Measurements from ENCODE around the gene JPH3.
"Not testable (repeated sequence)": the region's sequence is repeated elsewhere in the genome, so short reads cannot be mapped to it uniquely, and the experiment has no call there.

Gene JPH3

DNA sequence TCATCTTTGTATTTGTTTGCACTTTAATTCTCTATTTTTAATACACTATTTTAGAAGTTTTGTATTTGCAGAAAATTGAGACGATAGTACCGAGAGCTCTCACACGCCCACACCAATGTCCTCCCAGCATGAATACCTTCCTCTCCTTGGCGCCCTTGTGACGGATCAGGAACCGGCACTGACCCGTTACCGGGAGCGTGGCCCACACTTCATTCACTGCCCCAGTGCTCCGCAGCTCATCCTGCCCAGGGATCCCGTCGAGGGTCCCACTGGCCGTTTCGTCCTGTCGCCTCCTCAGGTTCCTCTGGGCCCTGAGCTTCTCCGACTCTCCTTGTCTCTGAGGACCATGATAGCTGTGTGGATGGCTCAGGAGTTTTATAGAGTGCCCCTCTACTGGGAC is 112.9 kb downstream of the JPH3 start:
- DNase-seq (ENCODE audit: low read depth) = no peak

DNA sequence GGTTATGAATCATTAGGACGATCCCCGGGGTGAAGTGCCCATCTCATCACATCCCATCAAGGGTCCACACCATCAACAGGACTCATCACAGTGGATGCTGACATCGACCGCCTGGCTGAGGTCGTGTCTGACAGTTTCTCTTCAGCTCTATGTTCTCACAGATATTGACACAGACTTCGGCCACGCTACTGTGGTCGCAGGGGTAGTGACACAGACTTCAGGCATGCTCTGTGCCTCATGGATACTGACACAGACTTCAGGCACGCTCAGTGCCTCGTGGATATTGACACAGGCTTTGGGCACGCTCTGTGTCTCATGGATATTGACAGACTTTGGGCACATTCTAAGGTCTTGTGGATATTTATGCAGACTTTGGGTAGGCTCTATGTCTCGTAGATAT is 113.3 kb downstream of the JPH3 start:
- DNase-seq (ENCODE audit: low read depth) = no peak

DNA sequence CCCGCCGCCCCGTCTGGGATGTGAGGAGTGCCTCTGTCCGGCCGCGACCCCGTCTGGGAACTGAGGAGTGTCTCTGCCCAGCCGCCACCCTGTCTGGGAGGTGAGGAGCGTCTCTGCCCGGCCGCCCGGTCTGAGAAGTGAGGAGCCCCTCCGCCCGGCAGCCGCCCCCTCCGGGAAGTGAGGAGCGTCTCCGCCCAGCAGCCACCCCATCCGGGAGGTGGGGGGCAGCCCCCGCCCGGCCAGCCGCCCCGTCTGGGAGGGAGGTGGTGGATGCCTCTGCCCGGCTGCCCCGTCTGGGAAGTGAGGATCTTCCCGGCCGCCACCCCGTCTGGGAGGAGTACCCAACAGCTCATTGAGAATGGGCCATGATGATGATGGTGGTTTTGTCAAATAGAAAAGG is 116.5 kb downstream of the JPH3 start:
- DNase-seq (ENCODE audit: low read depth) = not testable (repeated sequence)

DNA sequence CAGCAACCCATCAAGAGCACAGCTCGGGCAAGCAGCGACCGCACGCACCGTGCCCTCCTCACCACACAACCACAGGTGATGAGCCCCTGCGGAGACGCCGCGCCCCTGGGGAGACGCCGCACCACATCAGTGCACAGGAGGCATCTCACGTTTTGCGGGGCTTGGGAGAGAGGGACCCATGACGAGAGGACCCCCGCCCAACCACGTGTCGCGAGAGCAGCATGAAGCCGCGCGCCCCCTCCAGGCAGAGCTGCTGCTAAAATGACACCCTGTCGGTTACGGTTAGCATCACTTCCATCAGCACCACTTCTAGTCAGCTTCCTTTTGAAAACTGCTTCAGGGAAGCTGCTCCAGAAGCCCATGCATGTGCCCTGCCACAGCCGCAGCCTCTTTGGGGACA is 118.1 kb downstream of the JPH3 start:
- DNase-seq (ENCODE audit: low read depth) = no peak

DNA sequence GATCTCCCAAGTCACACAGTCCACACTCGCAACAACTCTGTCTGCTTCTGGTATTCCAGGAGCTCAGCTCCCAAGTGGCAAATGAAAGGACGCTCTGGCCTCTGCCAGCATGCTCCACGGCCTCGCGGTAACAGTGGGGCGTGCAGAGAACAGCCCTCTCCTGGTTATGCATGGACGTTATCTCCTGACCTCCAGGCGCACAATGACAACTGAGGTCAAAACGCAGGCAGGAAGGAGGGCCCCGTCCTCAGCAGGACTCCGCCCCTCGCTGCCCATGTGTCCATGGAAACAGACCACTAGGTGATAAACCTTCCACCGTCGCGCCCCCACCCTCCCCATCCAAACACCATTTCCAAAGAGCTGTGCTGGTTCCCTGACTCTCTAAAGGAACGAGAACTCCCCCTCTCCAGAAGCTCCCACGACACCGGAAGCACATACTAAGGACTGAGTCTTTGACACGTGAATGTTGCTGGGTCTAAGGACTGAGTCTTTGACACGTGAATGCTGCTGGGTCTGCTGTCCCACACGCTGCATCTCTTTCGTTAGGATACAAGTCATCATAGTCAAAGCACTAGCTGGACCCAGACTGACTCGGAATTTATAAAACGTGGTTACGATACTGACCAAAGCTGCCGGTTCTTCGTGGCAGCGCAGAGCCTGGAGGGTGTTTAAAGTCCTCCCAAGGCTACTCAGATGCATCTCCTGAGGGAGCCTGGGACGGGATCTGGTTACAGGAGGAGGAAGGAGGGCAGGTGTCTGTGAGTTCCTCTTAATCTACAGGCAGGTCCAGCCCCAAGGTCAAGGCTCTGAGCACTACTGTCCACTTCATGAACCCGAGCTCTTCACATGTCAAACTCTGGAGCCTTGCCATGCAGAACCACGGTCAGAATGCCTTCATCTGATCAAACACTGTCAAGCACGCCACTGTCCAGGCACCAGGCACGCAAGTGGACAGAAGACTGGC is 119.6 kb downstream of the JPH3 start:
- DNase-seq (ENCODE audit: low read depth) = no peak

DNA sequence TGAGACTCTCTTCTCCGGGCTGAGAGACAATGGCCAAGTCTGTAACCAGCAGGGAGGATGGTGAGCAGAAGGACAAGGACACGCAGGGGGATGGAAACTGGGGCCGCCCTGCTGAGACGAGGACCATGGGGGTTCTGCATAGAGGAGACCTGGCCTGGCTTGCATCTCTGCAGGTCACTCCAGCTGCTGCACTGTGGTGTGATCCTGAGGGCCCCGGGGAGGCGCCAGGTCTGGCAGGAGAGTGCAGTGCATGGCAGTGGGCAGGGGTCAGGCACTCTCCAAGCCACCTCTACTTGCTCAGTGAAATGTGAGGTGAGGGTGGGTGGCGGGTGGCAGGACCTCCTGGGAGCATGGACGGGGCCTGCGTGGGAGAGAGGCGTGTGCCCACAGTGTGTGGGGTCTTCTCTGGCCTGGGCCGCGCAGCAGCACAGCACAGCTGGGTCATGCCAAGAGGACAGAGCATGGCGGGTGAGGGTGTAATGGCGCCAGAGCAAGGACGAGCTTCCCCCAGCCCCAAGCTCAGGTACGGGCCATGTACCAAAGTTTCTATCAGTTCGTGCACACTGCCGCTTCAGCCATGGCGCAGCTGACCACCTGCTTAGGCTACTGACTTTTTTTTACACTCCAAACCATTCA is 120.4 kb downstream of the JPH3 start:
- DNase-seq (ENCODE audit: low read depth) = no peak

DNA sequence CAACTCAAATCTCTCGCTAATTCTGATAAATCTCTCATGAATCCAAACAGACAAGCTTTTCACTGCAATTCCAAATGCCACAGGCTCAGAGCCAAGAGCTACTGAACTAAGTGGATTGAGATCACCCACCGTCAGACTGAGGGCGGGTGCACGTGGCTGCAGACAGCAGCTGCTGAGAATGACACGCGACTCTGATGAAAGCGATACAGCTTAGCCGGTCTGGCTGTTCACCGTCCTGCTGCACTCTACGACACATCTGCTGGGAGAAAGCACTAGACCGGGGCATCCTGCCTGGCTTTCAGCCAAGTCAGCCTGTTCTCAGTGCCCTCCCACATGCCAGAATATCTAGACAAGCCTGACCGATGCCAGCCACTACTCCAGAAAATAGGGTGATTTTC is 120.9 kb downstream of the JPH3 start:
- no peak for DNase-seq (ENCODE audit: low read depth)

DNA sequence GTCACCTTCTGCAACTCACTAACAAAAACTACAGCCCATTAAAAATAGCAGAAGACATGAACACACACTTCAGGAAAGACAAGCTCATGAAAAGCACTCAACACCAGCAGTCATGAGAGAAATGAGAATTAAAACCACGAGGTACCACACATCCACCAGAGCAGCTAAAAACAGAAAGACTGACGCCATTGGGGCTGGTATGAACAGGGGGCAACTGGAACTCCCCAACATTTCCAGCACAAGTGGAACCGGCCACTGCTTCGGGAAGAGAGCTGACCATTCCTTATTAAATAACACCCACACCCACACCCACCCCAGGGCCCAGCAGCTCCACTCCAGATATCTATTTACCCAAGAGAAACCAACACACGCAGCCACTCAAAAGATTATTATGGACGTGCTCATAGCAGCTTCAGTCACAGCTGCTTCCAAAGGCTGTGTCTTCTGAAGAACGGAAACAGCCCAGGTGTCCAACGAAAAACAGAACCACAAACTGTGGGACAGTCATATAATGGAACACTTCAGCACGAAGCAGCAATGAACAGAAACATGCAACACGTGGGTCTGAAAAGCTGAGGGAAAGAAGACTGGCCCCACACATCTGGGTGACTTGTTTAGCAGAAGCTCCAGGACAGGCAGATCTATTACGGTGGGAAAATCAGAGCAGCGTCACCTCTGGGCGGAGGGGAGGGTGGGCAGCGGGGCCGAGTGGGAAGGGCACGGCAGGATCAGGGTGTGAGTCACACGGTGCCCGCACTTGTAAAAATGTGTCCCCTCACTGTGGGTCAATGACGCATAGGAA is 122.4 kb downstream of the JPH3 start:
- DNase-seq (ENCODE audit: low read depth) = no peak

DNA sequence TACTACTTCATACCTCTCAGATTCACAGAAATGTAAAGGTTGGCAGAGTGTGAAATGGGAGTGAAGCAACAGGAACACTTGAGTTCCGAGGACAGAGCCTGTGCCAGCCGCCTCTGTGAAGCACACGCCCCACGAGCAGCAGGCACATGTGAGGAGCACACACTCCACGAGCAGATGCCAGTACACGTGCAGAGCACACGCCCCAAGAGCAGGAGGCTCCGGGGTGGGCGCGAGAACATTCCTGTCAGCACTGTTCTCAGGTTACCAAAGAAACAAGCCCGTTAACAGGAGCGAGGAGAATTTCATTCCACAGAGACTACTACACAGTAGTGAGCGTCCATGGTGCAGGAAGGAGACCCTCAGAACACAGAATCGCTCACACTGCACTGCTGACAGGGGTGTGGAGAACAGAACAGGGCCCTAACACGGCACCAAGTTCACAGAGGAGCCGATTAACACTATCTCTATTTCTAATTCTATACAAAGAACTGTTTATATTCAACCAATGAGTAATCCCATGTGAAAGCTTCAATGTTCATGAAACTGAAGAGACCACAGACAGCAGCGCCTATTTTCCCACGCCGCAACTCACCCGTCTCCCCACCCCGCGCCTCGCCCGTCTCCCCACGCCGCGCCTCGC is 123.4 kb downstream of the JPH3 start:
- DNase-seq (ENCODE audit: low read depth) = no peak

DNA sequence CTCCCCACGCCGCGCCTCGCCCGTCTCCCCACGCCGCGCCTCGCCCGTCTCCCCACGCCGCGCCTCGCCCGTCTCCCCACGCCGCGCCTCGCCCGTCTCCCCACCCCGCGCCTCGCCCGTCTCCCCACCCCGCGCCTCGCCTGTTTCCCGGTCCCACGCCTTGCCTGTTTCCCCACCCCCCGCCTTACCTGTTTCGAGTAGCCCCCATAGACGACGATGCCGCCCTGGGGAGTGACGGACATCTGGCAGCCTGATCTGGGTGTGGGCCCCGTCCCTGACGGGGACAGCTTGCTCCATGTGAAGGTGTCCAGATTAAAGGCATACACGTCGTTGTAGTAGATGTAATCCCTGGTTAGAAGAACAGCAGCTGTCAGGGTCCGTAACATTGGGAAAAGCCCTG is 124.3 kb downstream of the JPH3 start:
- not testable (repeated sequence) for DNase-seq (ENCODE audit: low read depth)

DNA sequence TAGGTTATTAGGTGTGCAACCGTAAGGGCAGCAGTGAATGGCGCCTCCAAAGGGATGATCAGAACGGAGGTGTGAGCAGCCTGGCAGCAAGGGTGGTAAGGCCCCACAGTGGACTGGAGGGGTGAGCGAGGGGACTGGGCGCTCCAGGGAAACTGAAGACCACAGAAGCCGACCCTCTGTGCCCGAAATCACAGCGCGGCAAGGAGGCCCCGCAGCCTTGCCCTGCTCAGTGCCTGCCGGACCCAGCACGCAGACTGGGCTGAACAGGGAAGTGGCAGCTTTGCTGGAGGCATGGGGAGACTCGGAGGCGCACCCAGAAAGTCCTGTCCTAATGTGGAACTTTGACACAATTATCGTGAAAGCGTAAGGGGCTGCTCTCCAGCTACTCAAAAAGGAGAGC is 125.0 kb downstream of the JPH3 start:
- DNase-seq (ENCODE audit: low read depth) = no peak

DNA sequence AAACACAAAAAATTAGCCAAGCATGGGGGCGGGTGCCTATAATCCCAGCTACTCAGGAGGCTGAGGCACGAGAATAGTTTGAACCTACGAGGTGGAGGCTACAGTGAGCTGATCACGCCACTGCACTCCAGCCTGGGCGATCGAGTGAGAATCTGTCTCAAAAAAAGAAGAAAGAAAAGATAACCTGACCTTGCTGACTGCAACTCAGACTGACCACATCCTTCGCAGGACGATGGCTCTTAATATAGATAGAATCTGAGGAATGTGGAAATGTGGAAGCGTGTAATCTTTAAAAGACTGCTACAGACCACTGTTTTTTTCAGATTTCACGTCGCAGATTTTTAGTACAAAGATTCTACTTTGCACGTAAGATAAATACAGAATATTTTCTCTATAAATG is 125.7 kb downstream of the JPH3 start:
- no peak for DNase-seq (ENCODE audit: low read depth)

DNA sequence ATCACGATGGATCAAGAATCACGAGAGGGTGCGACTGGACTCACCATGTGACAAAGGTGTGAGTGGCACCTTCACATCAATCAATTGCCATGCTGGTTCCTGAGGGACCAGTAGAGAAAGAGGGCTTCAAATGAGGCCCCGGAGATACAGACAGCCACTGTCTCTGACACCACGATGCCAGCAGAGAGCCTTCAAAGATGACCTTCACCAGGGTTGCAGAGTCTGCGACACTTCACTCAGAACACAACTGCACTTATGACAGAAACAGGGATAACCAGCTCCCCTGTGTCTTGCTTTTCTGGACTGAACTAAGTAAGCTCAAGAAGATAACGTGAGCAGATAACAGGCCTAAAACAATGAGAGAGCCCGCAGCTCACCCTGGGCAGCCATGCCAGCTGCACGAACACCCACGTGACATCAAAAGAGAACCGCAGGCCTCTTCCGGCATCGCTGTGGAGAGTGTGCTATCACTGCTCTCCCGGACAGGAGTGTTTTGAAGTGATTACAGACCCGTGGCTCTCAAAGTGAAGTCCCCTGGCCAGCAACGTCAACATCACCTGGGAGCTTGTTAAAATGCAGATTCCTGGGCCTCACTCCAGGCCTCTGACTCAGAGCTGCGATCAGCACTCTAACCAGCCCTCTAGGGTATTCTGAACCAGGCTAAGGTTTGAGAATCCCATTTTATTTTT is 127.1 kb downstream of the JPH3 start:
- DNase-seq (ENCODE audit: low read depth) = no peak

DNA sequence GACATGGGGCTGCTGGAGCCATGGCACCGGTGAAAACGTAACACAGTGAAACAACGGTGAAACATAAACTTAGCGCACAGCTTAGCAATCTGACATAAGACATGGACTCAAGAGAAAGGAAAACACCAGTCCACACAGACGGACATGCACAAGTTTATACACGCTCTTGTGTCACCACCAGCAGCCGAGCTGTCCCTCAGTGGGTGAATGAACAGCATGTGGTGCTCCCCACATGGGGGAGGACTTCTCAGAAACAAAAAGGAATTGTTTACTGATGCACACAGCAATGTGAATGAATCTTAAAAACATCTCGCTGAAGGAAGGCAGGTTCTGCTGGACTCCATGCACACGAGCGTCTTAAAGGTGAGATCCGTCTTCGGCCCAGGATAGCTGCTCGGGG is 129.3 kb downstream of the JPH3 start:
- DNase-seq (ENCODE audit: low read depth) = no peak

DNA sequence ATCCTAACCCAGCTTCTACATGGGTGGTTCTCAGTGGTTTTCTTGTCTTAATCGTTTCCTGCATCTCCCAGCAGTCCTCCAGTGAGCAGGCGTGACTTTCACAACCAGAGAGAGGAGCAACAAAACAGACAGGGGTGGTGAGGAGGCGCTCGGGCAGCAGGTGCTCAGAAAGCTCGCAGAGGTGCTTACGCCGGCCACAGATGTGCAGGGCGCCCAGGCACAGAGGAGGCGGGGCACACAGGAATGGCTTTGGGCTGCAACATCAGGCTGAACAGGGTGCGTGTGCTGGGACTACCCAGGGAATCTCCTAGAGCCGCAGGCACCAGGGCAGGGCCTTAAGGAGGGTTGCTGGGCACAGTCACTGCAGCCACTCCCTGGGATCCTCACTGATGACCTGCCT is 130.9 kb downstream of the JPH3 start:
- no peak for DNase-seq (ENCODE audit: low read depth)

DNA sequence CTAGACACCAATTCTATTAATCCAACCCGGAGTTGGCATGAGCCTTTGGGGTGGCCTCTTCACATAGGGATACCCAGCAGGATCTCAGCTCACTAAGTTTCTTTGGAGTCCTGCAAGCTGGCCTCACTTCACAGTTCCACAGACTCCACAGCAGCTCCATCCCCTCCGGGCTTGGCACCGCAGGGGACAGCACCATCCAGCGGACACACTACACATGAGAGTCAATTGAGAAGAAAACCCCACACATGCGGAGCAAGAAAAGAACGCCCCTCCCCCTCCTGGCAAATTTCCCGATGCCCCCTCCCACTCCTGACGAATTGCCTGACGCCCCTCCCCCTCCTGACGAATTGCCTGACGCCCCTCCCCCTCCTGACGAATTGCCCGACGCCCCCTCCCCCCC is 132.3 kb downstream of the JPH3 start:
- no peak for DNase-seq (ENCODE audit: low read depth)

DNA sequence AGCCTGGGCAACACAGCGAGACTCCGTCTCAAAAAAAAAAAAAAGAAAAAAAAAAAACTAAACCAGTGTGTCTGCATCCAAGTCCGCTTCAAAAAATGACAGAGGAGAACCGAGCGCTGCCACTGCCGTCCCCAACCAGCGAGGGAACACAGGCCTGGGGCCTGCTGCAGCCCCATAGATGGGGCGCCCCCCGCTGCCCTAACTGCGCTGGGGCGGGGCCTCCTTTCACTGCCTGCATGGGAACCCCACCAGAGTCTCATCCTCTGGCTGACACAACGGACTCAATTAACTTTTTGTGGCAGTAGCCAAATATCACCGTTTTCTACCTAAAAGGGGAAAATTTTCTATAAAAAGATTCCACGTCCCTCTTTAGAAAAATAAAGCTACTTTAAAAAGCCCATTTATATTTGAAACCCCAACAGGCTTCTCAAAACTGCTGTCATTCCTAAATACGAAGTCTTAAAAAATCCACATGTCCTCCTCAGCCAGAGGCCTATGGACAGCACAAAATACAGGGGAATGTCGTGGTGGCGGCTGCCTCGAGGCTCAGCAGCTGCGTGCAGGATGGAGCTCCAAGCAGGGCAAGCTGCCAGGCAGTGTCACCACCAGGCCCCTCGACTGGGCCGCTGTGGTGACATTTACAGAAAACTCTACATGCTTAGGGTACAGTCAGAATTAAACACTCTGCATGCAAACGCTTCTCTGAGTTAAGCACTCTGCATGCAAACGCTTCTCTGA is 133.1 kb downstream of the JPH3 start:
- no peak for DNase-seq (ENCODE audit: low read depth)

DNA sequence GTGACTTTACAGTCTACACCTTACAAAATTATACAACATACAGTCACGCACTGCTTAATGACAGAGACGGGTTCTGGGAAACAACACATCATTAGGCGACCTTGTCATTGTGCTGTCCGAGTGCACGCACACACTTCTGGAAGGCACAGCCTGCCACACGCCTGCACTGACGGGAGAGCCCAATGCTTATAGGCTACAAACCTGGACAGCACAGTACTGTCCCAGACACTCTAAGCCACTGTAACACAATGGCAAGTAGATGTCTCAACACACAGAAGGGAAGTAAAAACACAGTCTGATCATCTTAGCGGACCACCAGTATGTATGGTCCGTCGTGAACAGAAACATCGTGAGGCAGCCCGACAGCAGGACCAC is 133.7 kb downstream of the JPH3 start:
- no peak for DNase-seq (ENCODE audit: low read depth)

DNA sequence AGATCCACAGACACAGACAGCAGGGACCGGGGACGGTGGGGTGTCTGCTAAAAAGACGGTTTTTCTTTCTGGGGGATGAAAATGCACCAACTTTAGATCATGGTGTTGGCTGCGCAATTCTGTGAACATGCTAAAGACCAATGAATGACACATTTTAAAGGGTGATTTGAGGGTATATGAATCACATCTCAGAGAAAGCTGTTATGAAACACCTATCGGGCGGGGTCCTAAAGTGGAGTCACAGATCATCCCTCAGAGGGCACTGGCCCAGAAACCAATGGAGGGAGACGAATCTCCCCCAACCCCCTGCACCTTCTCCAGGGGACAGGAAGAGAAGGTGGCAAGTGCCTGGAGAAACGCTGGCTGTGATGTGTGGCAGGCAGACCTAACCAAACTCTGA is 137.5 kb downstream of the JPH3 start:
- DNase-seq (ENCODE audit: low read depth) = no peak

DNA sequence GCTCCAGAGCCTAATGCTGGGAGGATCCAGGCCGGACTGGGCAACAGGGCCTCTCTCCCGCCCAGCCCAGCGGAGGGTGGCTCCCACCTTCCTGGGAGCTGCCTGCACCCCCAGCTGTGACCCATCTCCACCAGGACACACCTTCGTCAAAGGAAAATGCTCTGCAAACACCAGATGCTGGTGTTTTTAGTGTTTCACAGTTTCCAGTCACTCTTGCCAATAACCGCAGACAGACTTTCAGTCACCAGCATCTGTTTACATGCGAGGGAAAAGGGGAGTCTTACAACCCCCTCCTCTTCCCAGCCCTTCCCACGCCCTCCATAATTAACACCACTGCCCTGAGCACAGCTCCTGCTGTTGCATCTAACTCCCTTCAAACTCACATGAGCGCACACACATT is 138.1 kb downstream of the JPH3 start:
- DNase-seq (ENCODE audit: low read depth) = no peak

DNA sequence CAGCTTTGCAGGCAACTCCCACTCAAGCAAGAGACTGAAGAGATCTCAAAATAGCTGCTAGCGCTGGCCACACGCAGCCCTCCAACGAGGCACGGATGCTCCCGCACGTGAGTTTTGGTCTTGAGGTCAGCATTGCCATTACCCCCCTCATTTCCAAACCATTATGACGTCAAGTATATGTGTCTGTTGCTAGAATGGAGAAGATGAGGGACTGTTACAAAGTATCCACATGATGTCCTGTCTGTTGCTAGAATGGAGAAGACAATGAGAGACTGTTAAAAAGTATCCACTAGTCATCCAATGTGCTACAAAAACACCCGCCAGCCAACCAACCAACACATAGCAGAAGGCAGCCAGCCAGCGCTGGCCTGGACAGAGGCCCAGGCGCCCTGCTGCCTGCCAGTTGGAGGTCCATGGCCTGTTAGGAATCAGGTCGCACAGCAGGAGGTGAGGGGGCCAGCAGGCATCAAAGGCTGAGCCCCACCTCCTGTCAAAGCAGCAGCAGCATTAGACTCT is 138.7 kb downstream of the JPH3 start:
- no peak for DNase-seq (ENCODE audit: low read depth)

All from activated gamma-delta T cell treated with anti-CD3 and anti-CD28 coated beads, Interleukin-2, amount 50 U/mL, for 16 hours (primary cell).